ENCODE data around the gene PRRC2C. TPM values are rescaled to one million over a fixed set of nuclear protein-coding genes. Genes with fewer than 3 reads are reported as not detected.
"Not testable (repeated sequence)": the region's sequence is repeated elsewhere in the genome, so short reads cannot be mapped to it uniquely, and the experiment has no call there.

Gene PRRC2C
- total RNA-seq (10 to 100 TPM; 47.6 to 77.2 (median 60.0) TPM), polyA plus RNA-seq (10 to 100 TPM; 15.1 to 46.8 TPM)
- long read RNA-seq, donor 1, partial matches to known transcripts, result 20 of 25 reads
- long read RNA-seq, donor 1, other reads (novel, unspliced or antisense), result 3 of 25 reads
- long read RNA-seq, donor 2, partial matches to known transcripts, result 24 of 31 reads
- long read RNA-seq, donor 2, other reads (novel, unspliced or antisense), result 5 of 31 reads
- long read RNA-seq, donor 3, partial matches to known transcripts, result 20 of 24 reads
- long read RNA-seq, donor 3, other reads (novel, unspliced or antisense), result 3 of 24 reads

- H3K36me3 ChIP-seq, result peaks cover 0 to 9% (median 0%) of the 10 kb centered on the region in 9 donors
- H3K27ac ChIP-seq, result peak within 1 kb of the TSS; percentile 92 to 100 (median 98)
- ATAC-seq, result peak; percentile 99 to 100 (median 99)
- peaks cover 2 to 51% (median 42%) of the 10 kb centered on the region in 9 donors for H3K4me1 ChIP-seq
- WGBS, 2 donors, result 0% methylated on average over 50 of the region's 50 CpGs
- peak in 8 of 9 donors; percentile 4 to 93 (median 76) for TF ChIP-seq CTCF (IDR thresholded peaks at IDR 0.05)
- intact Hi-C loops (cut with DNase I), result loop anchor here in 2 of 10 donors (5.0 to 10.0 kb wide), 2 partner anchors 171 to 297 kb away; partner anchors contain the start of genes FMO4 (in 1 of the 2) and METTL13 (in 1 of the 2)
- no peaks in the 10 kb centered on the region for H3K9me3 ChIP-seq
- H3K27me3 ChIP-seq, result no peaks in the 10 kb centered on the region
- DNase-seq, result peak; percentile 97 to 98
- H3K4me3 ChIP-seq, result peak within 1 kb of the TSS; percentile 77 to 99 (median 90)
Measured at GRCh38 chr1:171485375-171486047, at the start of gene PRRC2C. PRRC2C (plus strand) TSS chr1:171485530; CDS start chr1:171512089, 26,559 bp downstream.

- no peak for TF ChIP-seq CTCF (IDR thresholded peaks at IDR 0.05)
- ATAC-seq (peak in 5 of 8 donors; percentile 51 to 76 (median 65)), DNase-seq (peak in 1 of 2 donors; percentile 34)
- intact Hi-C loops (cut with DNase I), result loop anchor here in 1 of 10 donors (5.0 kb wide), 1 partner anchor 1071 kb away; no protein-coding TSS in a partner anchor
- Histone ChIP-seq H3K9me3 (no peaks in the 10 kb centered on the region), H3K4me3 (no peak overlapping the region), H3K36me3 (no peaks in the 10 kb centered on the region), H3K27me3 (no peaks in the 10 kb centered on the region), H3K4me1 (peaks cover 0 to 12% (median 5%) of the 10 kb centered on the region in 9 donors), H3K27ac (peak overlapping the region in 2 of 10 donors; percentile 13 to 51)
- WGBS, 2 donors, result 47 to 57% methylated on average over 2 of the region's 2 CpGs
Measured at GRCh38 chr1:171438441-171438840, 46.9 kb upstream of the PRRC2C start.

GRCh38 chr1:171440201-171440600, 45.1 kb upstream of the PRRC2C start:
- H3K4me3 ChIP-seq; H3K36me3 ChIP-seq; ATAC-seq; H3K9me3 ChIP-seq; DNase-seq; H3K27me3 ChIP-seq; intact Hi-C loops (cut with DNase I); H3K27ac ChIP-seq: not testable (repeated sequence)
- H3K4me1 ChIP-seq, result peaks cover 0 to 11% (median 3%) of the 10 kb centered on the region in 9 donors
- 96 to 99% methylated on average over 3 of the region's 3 CpGs for WGBS, 2 donors

- H3K4me3 ChIP-seq; H3K36me3 ChIP-seq; H3K4me1 ChIP-seq; H3K27me3 ChIP-seq; H3K27ac ChIP-seq; H3K9me3 ChIP-seq; ATAC-seq; DNase-seq; intact Hi-C loops (cut with DNase I): not testable (repeated sequence)
- WGBS, 2 donors, result 82 to 85% methylated on average over 5 of the region's 5 CpGs
Measured at GRCh38 chr1:171441278-171441895, 43.9 kb upstream of the PRRC2C start.

GRCh38 chr1:171446386-171446785, 38.9 kb upstream of the PRRC2C start:
- DNase-seq (no peak), ATAC-seq (no peak)
- H3K4me1 ChIP-seq, result no peaks in the 10 kb centered on the region
- no peaks in the 10 kb centered on the region for H3K9me3 ChIP-seq
- no peak overlapping the region for H3K4me3 ChIP-seq
- no peaks in the 10 kb centered on the region for H3K27me3 ChIP-seq
- intact Hi-C loops (cut with DNase I), result no loop called here
- no peak overlapping the region for H3K27ac ChIP-seq
- H3K36me3 ChIP-seq, result no peaks in the 10 kb centered on the region
- TF ChIP-seq CTCF (IDR thresholded peaks at IDR 0.05), result no peak

Measured in heart right ventricle (tissue), 16 donors.